Effector CD4-positive, alpha-beta T cell (primary cell): Measurements from ENCODE around the gene EIF2D.
A peak's percentile ranks its signal among the peaks of the same experiment; 100 is the strongest.

ENCODE experiments used
- DNase-seq: peaks from one replicate; pipeline ENCODE4 v3.0.0-alpha.2; 2020

The EIF2D gene

GRCh38 chr1:206544562-206545257 lies 67.6 kb downstream of the EIF2D start:
- DNase-seq: peak; percentile 77
